ENCODE measurements around the gene CHST13. TPM values are rescaled to one million over a fixed set of nuclear protein-coding genes. Genes with fewer than 3 reads are reported as not detected.

CHST13 gene
- total RNA-seq, 2 donors from 2014 or later, result 0.60 to 0.74 TPM

DNA sequence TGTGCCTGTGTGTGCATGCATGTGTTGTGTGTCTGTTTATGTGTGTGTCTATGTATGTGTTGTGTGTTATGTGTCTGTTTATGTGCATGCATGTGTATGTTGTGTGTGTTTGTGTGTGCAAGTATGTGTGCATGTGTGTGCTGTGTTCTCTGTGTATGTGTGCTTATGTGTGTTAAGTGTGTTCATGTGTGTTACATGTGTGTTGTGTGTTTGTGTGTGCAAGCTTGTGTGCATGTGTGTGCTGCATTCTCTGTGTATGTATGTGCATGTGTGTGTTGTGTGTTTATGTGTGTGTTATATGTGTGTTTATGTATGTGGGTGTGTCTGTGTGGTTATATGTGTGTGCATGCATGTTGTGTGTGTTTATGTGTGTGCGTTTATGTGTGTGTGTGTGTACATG, 21.3 kb upstream of the CHST13 start:
- ATAC-seq (no peak), DNase-seq (no peak)
- intact Hi-C loops (cut with DNase I), result no loop called here

DNA sequence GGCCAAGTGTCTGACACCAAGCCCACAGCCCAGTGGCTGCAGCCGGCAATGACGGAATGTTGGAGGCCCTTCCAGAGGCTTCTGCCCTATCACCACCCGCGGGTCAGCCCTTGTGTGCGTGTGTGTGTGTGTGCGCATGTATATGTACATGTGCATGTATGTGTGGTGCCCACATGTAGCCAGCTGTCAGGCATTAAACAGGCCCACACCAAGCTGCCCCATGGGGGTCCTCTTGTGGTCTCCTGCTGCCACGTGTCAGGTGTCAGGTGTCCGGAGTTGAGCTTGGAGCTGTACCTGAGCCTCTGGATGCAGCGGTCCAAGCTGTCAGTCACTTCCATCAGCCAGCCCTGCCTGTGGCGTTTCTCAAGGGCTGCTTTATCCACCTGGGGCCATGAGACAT, 20.3 kb upstream of the CHST13 start:
- DNase-seq, result no peak
- intact Hi-C loops (cut with DNase I), result no loop called here
- no peak for ATAC-seq

DNA sequence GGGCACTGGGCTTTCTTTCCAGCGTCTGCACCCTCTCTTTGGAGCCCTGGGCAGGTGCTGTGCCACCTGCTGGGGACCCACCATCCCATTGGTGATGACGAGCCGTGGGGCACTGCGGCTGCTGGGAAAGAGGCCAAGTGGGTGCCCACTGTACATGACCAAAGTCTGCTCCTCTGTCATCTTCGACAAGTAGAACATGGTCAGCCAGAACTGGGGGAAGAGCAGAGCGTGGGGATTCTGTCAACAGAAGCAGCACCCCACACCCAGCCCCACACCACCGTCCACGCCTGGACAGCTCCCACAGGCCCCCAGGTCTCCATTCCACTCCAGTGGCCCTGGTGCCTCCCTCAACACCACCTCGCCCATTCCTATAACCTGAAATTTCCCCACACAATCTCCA, 16.1 kb upstream of the CHST13 start:
- DNase-seq (peak; percentile 2), ATAC-seq (no peak)
- intact Hi-C loops (cut with DNase I), result no loop called here

DNA sequence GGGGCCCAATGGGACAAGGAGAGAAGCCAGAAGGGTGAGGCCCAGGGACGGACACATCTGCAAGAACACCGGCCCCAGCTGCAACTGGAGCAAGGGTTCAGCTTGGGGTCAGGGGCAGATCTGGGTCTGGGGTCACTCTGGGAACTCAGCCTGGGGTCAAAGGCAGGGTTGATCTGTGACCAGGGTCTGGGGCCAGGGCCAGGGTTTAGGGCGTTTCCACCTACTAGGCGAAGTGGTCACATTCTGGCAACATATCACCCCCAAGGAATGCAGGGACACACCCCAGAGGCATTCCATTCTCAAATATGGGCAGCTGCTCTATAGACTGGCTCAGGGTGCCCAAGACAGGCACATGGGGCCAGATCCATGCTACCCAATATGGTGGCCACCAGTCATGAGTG, 15.4 kb upstream of the CHST13 start:
- DNase-seq, result peak; percentile 15
- ATAC-seq, result no peak
- intact Hi-C loops (cut with DNase I), result no loop called here

DNA sequence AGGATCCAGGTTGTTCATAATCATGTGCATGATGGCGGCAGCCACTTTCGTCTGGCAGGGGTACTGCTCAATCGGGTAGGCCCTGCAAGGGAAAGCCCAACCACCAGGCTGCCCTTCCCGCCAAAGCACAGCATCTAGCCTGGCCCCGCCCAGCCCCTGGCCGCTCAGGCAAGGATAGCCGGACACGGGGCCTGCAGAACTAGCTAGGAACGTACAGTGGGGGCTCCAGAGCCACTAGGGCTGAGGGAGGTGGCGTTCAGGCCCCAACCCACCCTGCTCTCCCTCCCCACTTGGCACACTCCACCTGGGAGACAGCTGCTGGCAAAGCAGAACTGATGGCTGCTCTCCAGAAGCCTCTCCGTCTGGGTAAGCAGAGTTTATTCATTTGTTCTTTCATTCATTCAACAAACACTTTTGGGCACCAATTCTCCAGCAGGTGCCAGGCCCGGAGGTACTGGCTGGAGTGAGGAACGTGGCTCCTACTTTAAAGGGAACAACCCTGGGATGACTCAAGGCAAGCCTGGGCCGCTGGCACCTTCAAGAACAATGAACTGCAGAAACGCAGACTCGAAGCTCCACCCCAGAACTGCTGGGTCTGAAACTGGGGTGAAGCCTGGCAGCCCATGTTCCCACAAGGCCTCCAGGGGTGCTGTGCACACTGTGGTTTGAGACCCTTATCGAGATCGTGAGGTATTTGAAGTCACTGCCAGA, 14.2 kb upstream of the CHST13 start:
- DNase-seq (peak; percentile 11), ATAC-seq (no peak)
- intact Hi-C loops (cut with DNase I), result no loop called here

- intact Hi-C loops (cut with DNase I), result no loop called here
- peak; percentile 9 for DNase-seq
- ATAC-seq, result no peak
Observed at GRCh38 chr3:126510308-126510910, 13.5 kb upstream of the CHST13 start.

GRCh38 chr3:126511291-126511690, 12.7 kb upstream of the CHST13 start:
- no peak for ATAC-seq
- intact Hi-C loops (cut with DNase I), result no loop called here
- peak; percentile 4 for DNase-seq

- DNase-seq (peak; percentile 10), ATAC-seq (no peak)
- intact Hi-C loops (cut with DNase I), result no loop called here
Observed at GRCh38 chr3:126512026-126512425, 11.9 kb upstream of the CHST13 start.

DNA sequence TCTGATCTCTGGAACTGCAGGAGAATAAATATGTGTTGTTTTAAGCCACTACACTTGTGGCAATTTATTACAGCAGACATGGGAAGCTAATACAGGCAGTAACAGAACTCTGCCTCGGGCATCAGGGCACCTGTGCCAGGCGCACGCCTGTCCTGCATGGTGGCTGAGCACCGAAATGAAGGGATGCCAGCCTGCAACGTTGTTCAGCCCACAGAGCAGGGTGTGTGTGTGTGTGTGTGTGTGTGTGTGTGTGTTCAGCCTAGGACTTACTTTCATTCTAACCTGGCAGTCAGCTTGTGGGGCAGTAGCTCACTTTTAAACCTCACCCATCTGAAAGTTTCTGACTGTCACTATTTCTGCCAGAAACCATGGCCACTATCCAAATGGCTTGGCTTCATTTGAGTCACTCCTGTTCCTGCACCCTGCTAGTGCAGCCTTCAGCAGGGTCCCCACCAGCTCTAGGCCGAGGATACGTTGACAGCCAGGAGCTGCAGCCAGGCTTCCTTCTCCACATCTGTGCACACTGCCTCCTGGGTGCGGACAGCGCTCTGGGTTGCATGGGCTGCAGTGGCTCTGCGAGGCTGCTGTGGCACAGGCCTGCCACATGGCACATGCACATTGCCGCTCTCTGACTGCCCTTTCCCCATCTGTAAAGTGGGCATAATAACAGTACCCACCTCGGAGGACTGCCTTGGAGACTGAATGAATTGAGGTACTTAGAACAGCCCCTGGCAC, 10.9 kb upstream of the CHST13 start:
- ATAC-seq, result peak in 1 of 2 donors; percentile 42

DNA sequence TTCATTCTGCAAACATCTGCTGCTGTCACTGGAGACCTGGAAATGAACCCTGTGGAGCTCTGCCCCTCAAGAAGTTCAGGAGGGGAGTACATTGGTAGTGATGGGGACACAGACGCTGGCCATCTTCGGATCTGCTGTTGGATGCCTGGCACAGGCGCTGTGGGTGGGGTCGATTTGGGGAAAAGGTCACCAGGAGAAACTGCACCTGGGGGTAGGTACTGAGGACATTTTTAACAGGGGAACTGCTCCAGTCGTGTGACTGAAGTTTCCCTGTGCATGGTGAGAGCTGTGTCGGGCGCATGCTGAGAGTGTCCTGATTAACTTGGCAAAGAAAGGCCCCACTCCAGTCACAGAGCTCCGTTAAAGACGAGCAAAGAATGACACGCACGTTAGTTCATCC, 9.8 kb upstream of the CHST13 start:
- intact Hi-C loops (cut with DNase I), result no loop called here
- DNase-seq (no peak), ATAC-seq (no peak)

More for the DNA sequence above, 10.9 kb upstream of the CHST13 start:
- DNase-seq, result peak; percentile 7
- intact Hi-C loops (cut with DNase I), result no loop called here

- intact Hi-C loops (cut with DNase I), result no loop called here
- ATAC-seq, result no peak
- DNase-seq, result no peak
Observed at GRCh38 chr3:126515066-126515706, 8.8 kb upstream of the CHST13 start.

DNA sequence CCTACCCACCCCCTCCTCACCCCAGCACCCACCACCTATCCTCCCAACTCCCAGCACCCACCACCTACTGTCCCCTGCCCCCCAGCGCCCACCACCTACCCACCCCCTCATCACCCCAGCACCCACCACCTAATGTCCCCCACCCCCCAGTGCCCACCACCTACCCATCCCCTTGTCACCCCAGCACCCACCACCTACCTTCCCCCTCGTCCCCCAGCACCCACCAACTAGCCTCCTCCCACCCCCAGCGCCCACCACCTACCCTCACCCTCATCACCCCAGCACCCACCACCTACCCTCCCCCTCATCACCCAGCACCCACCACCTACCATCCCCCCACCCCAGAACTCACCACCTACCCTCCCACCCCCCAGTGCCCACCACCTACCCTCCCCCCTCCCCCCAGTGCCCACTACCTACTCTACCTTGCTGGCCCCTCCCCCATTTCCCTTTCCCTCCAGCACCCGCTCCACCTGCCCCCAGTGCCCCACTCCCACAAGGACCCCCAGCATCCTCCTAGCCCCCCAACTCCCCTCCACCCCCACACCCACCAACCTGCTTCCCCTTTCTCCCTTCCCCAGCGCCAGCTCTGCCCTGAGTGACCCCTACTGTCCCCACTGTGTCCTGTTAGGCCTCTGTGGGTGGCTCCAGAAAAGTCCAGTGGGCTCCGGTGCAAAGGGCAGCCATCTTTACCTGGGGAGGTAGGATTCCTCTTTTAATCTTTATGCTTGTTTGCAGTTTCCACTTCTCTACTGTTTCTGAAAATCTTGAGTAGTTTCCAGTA, 7.6 kb upstream of the CHST13 start:
- ATAC-seq, result no peak
- intact Hi-C loops (cut with DNase I), result no loop called here
- DNase-seq, result peak; percentile 10

DNA sequence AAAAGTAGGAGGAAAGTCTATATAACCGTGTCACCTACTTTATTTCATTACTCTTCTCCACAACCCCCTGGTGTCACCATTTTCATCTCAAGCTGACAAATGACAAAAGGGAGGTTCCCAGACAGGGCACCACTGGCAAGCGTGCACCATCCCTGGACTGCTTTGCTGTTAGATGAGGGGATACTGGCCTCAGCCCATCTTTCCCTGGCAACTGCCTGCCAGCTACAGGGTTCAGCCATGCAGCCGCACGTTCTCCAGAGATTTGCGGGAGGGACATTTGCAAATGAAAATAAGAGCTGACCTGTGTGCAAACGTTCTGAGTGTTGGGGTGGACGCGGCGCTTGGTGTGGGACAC, 7.0 kb upstream of the CHST13 start:
- ATAC-seq, result no peak
- intact Hi-C loops (cut with DNase I), result no loop called here
- no peak for DNase-seq

DNA sequence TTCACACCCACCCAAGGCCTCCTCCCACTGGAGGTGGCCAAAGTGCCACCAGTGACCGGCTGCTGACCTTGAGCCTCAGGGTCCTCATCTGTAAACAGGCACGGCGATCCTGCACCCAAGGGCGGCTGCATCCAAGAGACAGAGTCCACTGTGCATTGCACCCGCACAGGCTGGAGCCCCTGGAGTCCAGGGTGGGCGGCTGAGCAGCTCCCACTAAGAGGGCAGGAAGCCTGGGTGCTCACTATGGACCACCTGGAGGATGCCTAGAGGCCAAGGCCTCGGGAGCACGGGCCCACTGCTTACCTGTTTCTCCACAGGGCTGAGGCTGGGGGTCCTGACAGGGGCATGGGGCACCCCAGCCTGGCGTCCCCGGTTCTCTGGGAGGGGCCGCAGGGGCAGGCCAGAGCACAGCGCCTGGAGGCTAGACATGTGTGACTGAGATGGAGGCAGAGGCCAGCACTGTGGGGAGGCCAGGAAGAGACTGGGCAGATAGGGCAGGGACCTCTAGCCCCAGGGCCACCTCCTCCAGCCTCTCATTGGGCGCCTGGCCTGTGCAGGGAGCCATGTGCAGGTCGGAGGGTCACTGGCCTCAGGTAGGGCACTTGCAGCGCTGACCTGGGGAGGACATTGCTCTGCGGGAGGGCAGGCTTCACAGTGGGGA, 6.5 kb upstream of the CHST13 start, which contains the start of gene UROC1:
TSS of gene UROC1 (minus strand) at position 483 of the 661 bp plus-strand sequence. CDS start at position 429, 54 bp downstream.
- DNase-seq (peak; percentile 14), ATAC-seq (no peak)
- intact Hi-C loops (cut with DNase I), result no loop called here

- ATAC-seq, result no peak
- intact Hi-C loops (cut with DNase I), result no loop called here
- peak; percentile 18 for DNase-seq
Observed at GRCh38 chr3:126517986-126518778, 5.8 kb upstream of the CHST13 start.

DNA sequence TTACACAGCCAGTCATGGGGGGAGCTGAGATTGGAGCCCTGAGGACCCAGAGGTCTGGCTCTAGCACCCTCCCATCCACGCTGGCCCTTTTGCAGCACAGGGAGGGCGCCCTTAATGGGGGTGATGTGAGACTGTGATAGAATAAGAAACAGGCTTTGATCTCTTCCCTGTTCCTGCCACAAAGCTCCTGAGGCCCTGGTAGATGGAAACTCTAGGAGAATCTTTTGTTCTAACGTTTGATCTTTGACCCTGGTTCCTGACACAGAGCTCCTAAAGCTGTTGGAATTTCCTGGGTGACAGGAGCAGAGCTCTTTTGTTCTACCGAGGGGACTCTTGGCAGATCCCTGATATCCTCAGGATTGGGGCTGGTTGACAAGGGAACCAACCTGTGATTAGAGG, 5.2 kb upstream of the CHST13 start:
- intact Hi-C loops (cut with DNase I), result no loop called here
- DNase-seq (no peak), ATAC-seq (no peak)

DNA sequence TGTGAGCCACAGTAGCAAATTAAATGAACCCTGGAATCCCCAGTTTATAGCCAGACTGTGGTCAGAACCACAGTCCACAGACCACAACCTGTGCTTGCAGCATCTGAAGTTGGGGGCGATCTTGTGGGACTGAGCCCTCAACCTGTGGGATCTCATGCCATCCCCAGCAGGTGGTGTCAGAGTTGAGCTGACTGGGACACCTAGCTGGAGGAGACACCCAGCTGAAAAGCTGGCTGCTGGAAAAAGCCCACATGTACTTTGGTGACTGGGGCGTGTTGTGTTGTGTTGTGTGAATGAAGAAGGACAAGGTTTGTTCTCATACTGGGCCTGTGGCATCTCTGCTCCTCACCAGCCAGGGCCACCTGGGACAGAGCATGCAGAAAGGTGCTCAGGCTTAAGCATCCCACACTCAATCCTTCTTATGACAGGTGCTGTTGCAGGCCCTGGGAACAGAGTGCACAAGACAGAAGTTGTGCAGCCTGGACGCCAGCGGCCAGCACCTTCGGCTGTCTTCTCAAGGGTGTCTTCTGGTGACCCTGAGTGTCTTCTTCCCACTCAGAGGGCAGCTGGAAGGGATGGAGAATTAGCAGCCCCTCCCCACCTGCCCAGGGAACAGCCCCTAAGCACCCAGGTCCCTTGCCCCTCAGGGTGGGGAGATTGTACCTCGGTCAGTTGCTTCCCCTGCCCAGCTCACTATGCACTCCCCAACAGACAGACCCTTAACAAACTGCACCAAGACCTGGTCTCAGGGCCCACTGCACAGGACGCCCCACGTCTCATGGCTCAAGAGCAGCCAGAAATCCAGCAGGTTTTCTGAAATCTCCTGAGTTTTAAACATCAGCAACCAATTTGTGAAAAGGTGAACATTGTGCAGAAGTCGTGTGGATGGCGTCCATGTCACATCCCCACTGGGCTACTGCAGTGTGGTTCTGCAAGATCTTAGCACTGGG, 4.2 kb upstream of the CHST13 start:
- intact Hi-C loops (cut with DNase I), result loop anchor here (10.0 kb wide), 2 partner anchors 935 to 1025 kb away; no protein-coding TSS in a partner anchor
- DNase-seq (peak; percentile 5), ATAC-seq (no peak)

All from left cardiac atrium (tissue), 4 donors.